ENCODE measurements around the gene GGCT.

GRCh38 chr7:30463405-30464145 is 41.1 kb downstream of the GGCT start:
- TF ChIP-seq FOXP2 (optimal IDR thresholded peaks at IDR 0.05; ENCODE audit: borderline replicate concordance, extremely low read depth, extremely low read length, insufficient read depth), result no peak
- TF ChIP-seq TAF1 (IDR thresholded peaks at IDR 0.05; ENCODE audit: borderline replicate concordance, insufficient read depth, low read length), result no peak
